HFF-Myc (cell line): Measurements from ENCODE around the gene AQP12B.
"Not testable (repeated sequence)": the region's sequence is repeated elsewhere in the genome, so short reads cannot be mapped to it uniquely, and the experiment has no call there.

Experiments used
- DNase-seq: peaks from one replicate; pipeline ENCODE4 v3.0.0-alpha.2; 2011; ENCODE audit warnings: low read depth; ENCODE audit errors: extremely low read depth
- H3K4me3 ChIP-seq: replicated peaks from 2 replicates; pipeline ENCODE4 v1.5.1; 2011; ENCODE audit warnings: low read depth, mild to moderate bottlenecking, control low read depth, low read length
- CTCF ChIP-seq: IDR thresholded peaks from 2 replicates; pipeline ENCODE4 v1.5.1; 2012; ENCODE audit warnings: mild to moderate bottlenecking, low read depth, low read length, control low read depth; ENCODE audit errors: missing control alignments

The AQP12B gene

GRCh38 chr2:240670950-240671349, 11.7 kb downstream of the AQP12B start:
- no peak overlapping the region for H3K4me3 ChIP-seq
- no peak for DNase-seq
- TF ChIP-seq CTCF, result no peak

- TF ChIP-seq CTCF, result no peak
- no peak for DNase-seq
- H3K4me3 ChIP-seq, result no peak overlapping the region
These were observed 12.3 kb downstream of the AQP12B start for GRCh38 chr2:240670402-240670801.

GRCh38 chr2:240664622-240665021, 18.1 kb downstream of the AQP12B start:
- no peak overlapping the region for H3K4me3 ChIP-seq
- TF ChIP-seq CTCF, result no peak
- DNase-seq, result no peak

GRCh38 chr2:240663546-240664190, 19.0 kb downstream of the AQP12B start:
- no peak for DNase-seq
- no peak for TF ChIP-seq CTCF
- H3K4me3 ChIP-seq, result no peak overlapping the region

GRCh38 chr2:240662681-240663080, 20.0 kb downstream of the AQP12B start:
- no peak for TF ChIP-seq CTCF
- no peak for DNase-seq
- H3K4me3 ChIP-seq, result no peak overlapping the region

- DNase-seq, H3K4me3 ChIP-seq: not testable (repeated sequence)
These were observed 22.8 kb downstream of the AQP12B start for GRCh38 chr2:240659883-240660282.

- TF ChIP-seq CTCF, result no peak
- no peak for DNase-seq
These were observed 26.5 kb downstream of the AQP12B start for GRCh38 chr2:240655931-240656886.

More at GRCh38 chr2:240655931-240656886, 26.5 kb downstream of the AQP12B start:
- no peak overlapping the region for H3K4me3 ChIP-seq
